HL-60/S4 treated with retinoic acid at 250 ng/mL for 4 days and 3 days (cell line): ENCODE data around the gene TBC1D22A.

Experiments
- in situ Hi-C: fragments of 300-500 bp; cut with MboI; formaldehyde crosslinking; loops from 2 replicates; pipeline ENCODE4 v1.7.0; 2022; ENCODE audit warnings: low sequenced_read_pairs

TBC1D22A gene

GRCh38 chr22:47001288-47001687, 238.8 kb downstream of the TBC1D22A start:
- in situ Hi-C loops, result no loop called here

DNA sequence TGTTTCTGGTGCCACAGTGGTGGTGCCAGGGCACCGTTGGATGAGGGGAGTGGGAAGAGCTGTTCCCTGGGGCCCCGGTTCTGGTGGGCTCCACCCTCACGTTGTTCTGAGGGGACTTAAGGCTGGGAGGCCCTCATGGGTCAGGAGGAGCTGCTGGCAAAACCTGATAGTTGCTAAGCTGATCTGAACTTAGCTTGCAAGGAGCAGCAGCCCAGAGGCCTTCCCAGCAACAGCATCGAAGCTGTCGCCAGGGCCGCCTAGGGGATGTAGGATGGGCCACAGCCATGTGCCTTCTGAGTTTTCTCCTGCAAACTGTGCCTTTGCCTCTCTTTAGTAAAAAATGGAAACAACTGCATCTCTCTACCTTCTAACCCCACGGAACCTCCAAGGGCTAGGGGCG, 240.2 kb downstream of the TBC1D22A start:
- in situ Hi-C loops, result no loop called here

DNA sequence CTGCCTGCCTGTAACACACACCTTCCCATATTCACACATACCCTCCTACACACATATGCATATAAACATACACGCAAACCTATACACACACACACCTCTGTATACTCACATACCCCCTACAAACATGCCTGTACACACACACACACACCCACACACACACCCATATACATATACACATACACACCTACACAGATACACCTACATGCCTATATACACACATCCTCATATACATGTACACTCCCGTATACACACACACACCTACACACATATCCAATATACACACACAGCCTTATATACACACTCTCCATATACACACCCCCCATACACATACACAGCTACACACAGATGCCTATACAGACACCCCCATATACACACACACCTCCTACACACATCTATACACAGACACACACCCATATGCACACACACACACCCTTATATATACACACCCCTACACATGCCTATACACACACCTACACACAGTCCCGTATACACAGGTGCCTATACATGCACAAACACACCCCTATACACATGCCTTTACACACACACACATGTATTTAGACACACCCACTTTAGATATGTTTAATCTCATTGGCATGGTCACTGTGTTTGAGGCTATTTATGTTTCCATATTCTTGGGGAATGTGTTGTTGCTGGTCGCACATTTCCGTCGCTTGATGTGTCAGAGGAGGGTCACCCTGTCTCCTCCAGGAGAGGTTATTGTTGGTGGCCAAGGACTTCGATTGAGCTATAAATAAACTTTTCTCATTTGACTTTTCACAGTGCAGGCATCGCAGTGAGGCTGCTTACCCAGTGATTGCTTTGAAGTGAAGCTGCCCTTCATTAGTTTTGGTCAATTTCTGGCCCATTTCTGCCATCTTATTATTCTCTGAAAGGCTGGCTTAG, 243.3 kb downstream of the TBC1D22A start:
- in situ Hi-C loops, result no loop called here

DNA sequence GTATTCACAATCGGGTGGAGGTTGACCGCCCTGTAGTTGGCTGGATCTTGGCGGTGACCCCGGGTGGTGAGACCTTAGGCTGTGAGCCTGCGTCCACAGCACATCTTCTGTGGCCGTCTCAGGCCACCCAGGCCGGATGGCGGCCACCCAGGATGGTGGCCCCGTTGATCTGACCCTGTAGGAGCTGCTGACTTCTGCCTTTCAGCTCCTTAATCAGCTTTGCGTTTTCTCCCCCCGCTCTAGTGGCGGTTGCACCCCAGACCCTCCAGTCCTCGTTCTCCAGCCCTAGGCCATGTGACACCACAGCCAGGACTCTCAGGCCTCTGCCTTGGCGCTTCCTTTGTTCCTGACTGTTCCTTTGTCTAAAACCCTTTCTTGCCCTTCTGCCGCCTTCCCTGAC, 244.0 kb downstream of the TBC1D22A start:
- in situ Hi-C loops, result no loop called here

- in situ Hi-C loops, result no loop called here
Measured at GRCh38 chr22:47006869-47007268, 244.4 kb downstream of the TBC1D22A start.

GRCh38 chr22:47007496-47007895, 245.0 kb downstream of the TBC1D22A start:
- in situ Hi-C loops, result no loop called here

GRCh38 chr22:47008208-47008885, 245.9 kb downstream of the TBC1D22A start:
- in situ Hi-C loops, result no loop called here

- in situ Hi-C loops, result no loop called here
Measured at GRCh38 chr22:47009304-47010101, 247.1 kb downstream of the TBC1D22A start.

DNA sequence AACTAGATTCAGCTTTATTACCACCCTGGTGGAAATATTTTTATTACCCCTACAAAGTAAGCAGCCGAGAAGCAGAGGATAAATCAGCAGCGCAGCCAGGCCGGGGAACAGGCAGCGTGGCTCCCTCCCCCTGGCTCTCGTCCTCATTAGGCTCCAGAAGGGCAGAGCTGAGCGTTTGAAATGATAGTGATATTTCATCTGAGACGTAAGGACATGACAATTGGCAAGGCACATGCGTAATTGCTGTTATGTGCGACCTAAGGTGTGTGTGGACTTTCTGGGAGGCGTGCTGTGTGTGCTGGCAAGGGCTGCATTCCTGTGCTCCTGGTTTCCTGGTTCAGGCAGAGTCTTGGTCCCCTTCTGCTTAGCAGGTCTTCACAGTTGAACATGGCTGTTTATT, 247.8 kb downstream of the TBC1D22A start:
- in situ Hi-C loops, result no loop called here

- in situ Hi-C loops, result no loop called here
Measured at GRCh38 chr22:47011131-47011858, 248.8 kb downstream of the TBC1D22A start.

DNA sequence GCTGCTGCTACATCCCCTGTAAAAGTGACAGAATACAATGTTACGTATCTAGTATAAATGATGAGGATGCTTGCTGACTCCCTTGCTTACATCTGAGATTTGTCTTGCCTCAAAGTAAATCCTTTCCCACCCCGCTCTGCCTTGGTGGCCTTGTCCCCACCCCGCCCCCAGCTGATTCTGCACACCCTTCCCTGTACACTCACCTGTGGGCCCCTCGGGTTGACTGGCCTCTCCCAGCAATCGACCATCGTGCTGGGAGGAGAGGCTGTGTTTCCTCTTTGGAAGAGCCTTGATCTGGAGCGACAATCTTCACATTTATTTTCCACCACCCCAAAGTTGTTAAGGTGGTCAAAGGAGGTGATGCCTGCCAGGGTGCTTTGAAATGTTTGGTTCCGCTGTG, 249.4 kb downstream of the TBC1D22A start:
- in situ Hi-C loops, result no loop called here

- in situ Hi-C loops, result no loop called here
Measured at GRCh38 chr22:47012589-47013370, 250.3 kb downstream of the TBC1D22A start.

GRCh38 chr22:47013861-47014635, 251.6 kb downstream of the TBC1D22A start:
- in situ Hi-C loops, result no loop called here

GRCh38 chr22:47014636-47015345, 252.3 kb downstream of the TBC1D22A start:
- in situ Hi-C loops, result no loop called here

DNA sequence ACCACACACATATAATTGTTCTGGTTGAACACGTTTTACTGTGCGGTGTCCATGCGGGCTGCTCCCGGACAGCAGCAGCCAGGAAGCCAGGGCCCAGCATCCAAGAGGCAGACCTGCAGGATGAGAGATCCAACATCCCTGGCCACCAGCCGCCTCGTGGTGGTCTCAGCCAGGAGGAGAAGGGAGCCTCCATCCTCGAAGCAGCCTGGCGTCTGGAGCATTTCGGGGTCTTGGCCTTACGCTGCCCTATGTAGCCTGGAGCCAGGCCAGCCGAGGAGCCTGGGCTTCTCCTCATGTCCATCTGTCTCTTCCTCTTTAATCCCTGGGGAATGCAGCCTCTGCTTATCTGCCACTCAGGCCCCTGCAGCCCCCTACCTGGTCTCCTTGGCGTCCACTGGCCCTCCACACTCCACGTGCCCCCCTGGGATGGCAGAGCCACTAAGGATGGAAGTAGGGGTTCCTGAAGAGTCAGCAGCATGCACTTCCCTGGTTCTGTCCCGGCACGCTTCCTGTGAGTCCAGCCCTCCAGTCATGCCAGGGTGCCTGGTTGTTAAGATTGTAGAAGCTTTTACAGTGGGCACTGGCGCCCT, 253.2 kb downstream of the TBC1D22A start:
- in situ Hi-C loops, result no loop called here

GRCh38 chr22:47016631-47017030, 254.2 kb downstream of the TBC1D22A start:
- in situ Hi-C loops, result no loop called here

- in situ Hi-C loops, result no loop called here
Measured at GRCh38 chr22:47017245-47017644, 254.8 kb downstream of the TBC1D22A start.
